ENCODE results near the gene MED15.
"Not testable (repeated sequence)": the region's sequence is repeated elsewhere in the genome, so short reads cannot be mapped to it uniquely, and the experiment has no call there.

Gene MED15

GRCh38 chr22:20587206-20587958 lies 80.0 kb downstream of the MED15 start:
- DNase-seq, result no peak

GRCh38 chr22:20588092-20588842 lies 80.9 kb downstream of the MED15 start:
- no peak for DNase-seq

- DNase-seq, result no peak
These were observed 81.6 kb downstream of the MED15 start for GRCh38 chr22:20588843-20589581.

GRCh38 chr22:20589614-20590476 lies 82.4 kb downstream of the MED15 start:
- DNase-seq, result no peak

- no peak for DNase-seq
These were observed 83.3 kb downstream of the MED15 start for GRCh38 chr22:20590477-20591294.

GRCh38 chr22:20591295-20591645 lies 83.9 kb downstream of the MED15 start:
- DNase-seq, result no peak

- no peak for DNase-seq
These were observed 84.4 kb downstream of the MED15 start for GRCh38 chr22:20591660-20592310.

GRCh38 chr22:20594038-20594437 lies 86.6 kb downstream of the MED15 start:
- DNase-seq, result not testable (repeated sequence)

- not testable (repeated sequence) for DNase-seq
These were observed 87.1 kb downstream of the MED15 start for GRCh38 chr22:20594486-20594885.

- no peak for DNase-seq
These were observed 88.1 kb downstream of the MED15 start for GRCh38 chr22:20595461-20595860.

GRCh38 chr22:20599117-20599516 lies 91.7 kb downstream of the MED15 start:
- no peak for DNase-seq

- DNase-seq, result no peak
These were observed 92.8 kb downstream of the MED15 start for GRCh38 chr22:20600137-20600673.

GRCh38 chr22:20601308-20601707 lies 93.9 kb downstream of the MED15 start:
- no peak for DNase-seq

GRCh38 chr22:20602609-20603164 lies 95.3 kb downstream of the MED15 start:
- DNase-seq, result no peak

- no peak for DNase-seq
These were observed 96.8 kb downstream of the MED15 start for GRCh38 chr22:20604092-20604747.

- no peak for DNase-seq
These were observed 97.4 kb downstream of the MED15 start for GRCh38 chr22:20604776-20605221.

GRCh38 chr22:20605328-20605727 lies 97.9 kb downstream of the MED15 start:
- no peak for DNase-seq

GRCh38 chr22:20606041-20606783 lies 98.8 kb downstream of the MED15 start:
- peak; percentile 74 for DNase-seq

GRCh38 chr22:20606784-20607128 lies 99.3 kb downstream of the MED15 start:
- DNase-seq, result no peak

All from CD4-positive, alpha-beta T cell treated with Interleukin-12 subunit alpha and Interleukin-12 subunit beta, for 1 hour (primary cell).